K562 (cell line): ENCODE data around the gene ICA1L. TPM values are rescaled to one million over a fixed set of nuclear protein-coding genes. Genes with fewer than 3 reads are reported as not detected.

Source experiments
- ATAC-seq: fragments of 200-7000 bp; cut with Tn5 transposase; 3 replicates; pipeline ENCODE4 v1.9.1; 2020; ENCODE audit warnings: moderate library complexity
- BruUV-seq: library from RNA; stranded (reverse); fragments of 400-500 nt; replicated peaks from 2 replicates; lab custom pipeline; 2021; lab: Mats Ljungman, UMichigan
- CTCF ChIA-PET: fragments of 300-600 bp; formaldehyde crosslinking; extraction: SDS; loops from one replicate; lab custom pipeline; 2021; ENCODE audit warnings: low intra/inter-chr PET ratio; lab: Yijun Ruan, JAX
- POLR2A ChIA-PET: fragments of 300-600, 350-650 bp; sonication (Branson Sonifier 250); formaldehyde crosslinking; extraction: SDS; loops from one replicate; lab custom pipeline; 2021; ENCODE audit warnings: antibody characterized with exemption, inconsistent platforms; lab: Yijun Ruan, JAX
- DNase-seq, 4 experiments: peaks; one replicate each; pipeline versions ENCODE4 v3.0.0 to v3.0.0-alpha.2; 2011 to 2018; ENCODE audit warnings: low spot score in 3 of 4, mixed read lengths in 3 of 4; ENCODE audit errors: extremely low read depth in 1 of 4
- FAIRE-seq: peaks from 2 replicates; lab custom pipeline; 2011; peaks lifted over from hg19 to GRCh38; lab: Jason Lieb, UNC
- H2AFZ ChIP-seq: 2 replicates; pipeline ENCODE4 v1.6.0; 2011; ENCODE audit warnings: low read depth, low read length, control low read depth, inconsistent platforms
- H3K27ac ChIP-seq: fragments of 200-600 bp; 3 replicates; pipeline ENCODE4 v1.8.0; 2011; ENCODE audit warnings: low read depth, mild to moderate bottlenecking, control low read depth, inconsistent platforms, low read length, moderate library complexity, mixed read lengths; ENCODE audit errors: extremely low read depth
- H3K27me3 ChIP-seq, 2 experiments: fragments of 300-600 bp in 1 of 2; 2 replicates in 1 of 2; 3 replicates in 1 of 2; pipeline versions ENCODE4 v1.6.0 to v1.8.0; 2011; ENCODE audit warnings: inconsistent platforms in 2 of 2, low read length in 2 of 2, mild to moderate bottlenecking in 1 of 2, mixed read lengths in 1 of 2, moderate library complexity in 1 of 2; ENCODE audit not compliant: control insufficient read depth in 2 of 2, insufficient read depth in 2 of 2
- H3K36me3 ChIP-seq: fragments of 300-600 bp; 3 replicates; pipeline ENCODE4 v1.8.0; 2011; ENCODE audit warnings: mild to moderate bottlenecking, low read length, inconsistent platforms; ENCODE audit not compliant: control insufficient read depth, insufficient read depth
- H3K4me1 ChIP-seq, 2 experiments: fragments of 200-600 bp in 1 of 2; replicated peaks in 1 of 2; 2 replicates in 1 of 2; 3 replicates in 1 of 2; pipeline versions ENCODE4 v1.5.1 to v1.8.0; 2011; ENCODE audit warnings: inconsistent platforms in 2 of 2, low read length in 2 of 2, mild to moderate bottlenecking in 1 of 2, mixed read lengths in 1 of 2, moderate library complexity in 1 of 2; ENCODE audit not compliant: control insufficient read depth in 2 of 2, insufficient read depth in 2 of 2
- H3K4me2 ChIP-seq: 2 replicates; pipeline ENCODE4 v1.6.1; 2011; ENCODE audit warnings: low read length, control low read depth, inconsistent platforms, mixed read lengths; ENCODE audit not compliant: insufficient read depth
- H3K4me3 ChIP-seq: fragments of 200-600 bp; sonication (generic), shearing (Covaris generic); 2 replicates; pipeline ENCODE4 v1.5.1; 2016; ENCODE audit warnings: control low read depth, inconsistent platforms
- H3K79me2 ChIP-seq: fragments of 200-600 bp; 3 replicates; pipeline ENCODE4 v1.8.0; 2011; ENCODE audit warnings: low read length, inconsistent platforms; ENCODE audit not compliant: control insufficient read depth, insufficient read depth
- H3K9ac ChIP-seq, 2 experiments: 2 replicates each; pipeline versions ENCODE4 v1.6.0 to v1.6.1; 2011; ENCODE audit warnings: low read depth in 2 of 2, low read length in 2 of 2, control low read depth in 1 of 2, inconsistent platforms in 1 of 2, mild to moderate bottlenecking in 1 of 2, mixed read lengths in 1 of 2; ENCODE audit not compliant: insufficient read depth in 1 of 2
- H3K9me1 ChIP-seq: one replicate; pipeline ENCODE4 v1.6.0; 2011; ENCODE audit warnings: inconsistent platforms, mild to moderate bottlenecking, low read length, moderate library complexity; ENCODE audit not compliant: control insufficient read depth, insufficient read depth
- H3K9me3 ChIP-seq: replicated peaks from 2 replicates; pipeline ENCODE4 v1.5.1; 2011; ENCODE audit warnings: low read depth, low read length, inconsistent platforms; ENCODE audit not compliant: control insufficient read depth, insufficient read depth
- H4K20me1 ChIP-seq: replicated peaks from 2 replicates; pipeline ENCODE4 v1.6.1; 2011; ENCODE audit warnings: low read length, inconsistent platforms, mixed read lengths; ENCODE audit not compliant: control insufficient read depth, insufficient read depth
- ELF1 ChIP-seq: fragments of 200-800 bp; sonication (Bioruptor generic); IDR thresholded peaks from 2 replicates; pipeline ENCODE4 v1.6.1; 2016; ENCODE audit warnings: missing genetic modification characterization, missing compliant biosample characterization
- FOXP1 ChIP-seq: sonication (generic); formaldehyde crosslinking; IDR thresholded peaks from 2 replicates; pipeline ENCODE4 v1.8.0; 2022; ENCODE audit warnings: mild to moderate bottlenecking, missing genetic modification reagents
- FOXP4 ChIP-seq: sonication (generic); formaldehyde crosslinking; IDR thresholded peaks from 2 replicates; pipeline ENCODE4 v1.8.0; 2022; ENCODE audit warnings: mild to moderate bottlenecking, missing genetic modification reagents, borderline replicate concordance
- HOXB6 ChIP-seq: fragments of 250-450 bp; sonication (Bioruptor Pico); IDR thresholded peaks from 2 replicates; pipeline ENCODE4 v1.5.1; 2022; ENCODE audit warnings: mild to moderate bottlenecking, borderline replicate concordance
- JUN ChIP-seq, 2 experiments: sonication (generic) in 1 of 2; formaldehyde crosslinking in 1 of 2; IDR thresholded peaks; 2 replicates each; pipeline versions ENCODE4 v1.6.1 to v1.8.0; 2012 to 2022; ENCODE audit warnings: borderline replicate concordance in 2 of 2, mild to moderate bottlenecking in 2 of 2, improper control_type of control experiment in 1 of 2, low read depth in 1 of 2, low read length in 1 of 2, missing genetic modification reagents in 1 of 2
- MEF2A ChIP-seq: IDR thresholded peaks from 2 replicates; pipeline ENCODE4 v1.6.1; 2011; ENCODE audit warnings: low read depth, mild to moderate bottlenecking, low read length, moderate library complexity; ENCODE audit not compliant: control insufficient read depth
- MTA1 ChIP-seq: fragments of 450-650 bp; IDR thresholded peaks from 2 replicates; pipeline ENCODE4 v1.6.1; 2017; ENCODE audit warnings: borderline replicate concordance
- TGIF2 ChIP-seq: sonication (generic); formaldehyde crosslinking; IDR thresholded peaks from 2 replicates; pipeline ENCODE4 v1.8.1; 2022; ENCODE audit warnings: mild to moderate bottlenecking, missing genetic modification reagents, moderate library complexity
- USF2 ChIP-seq: sonication (generic); formaldehyde crosslinking; IDR thresholded peaks from 2 replicates; pipeline ENCODE4 v1.5.0; 2020; ENCODE audit warnings: missing genetic modification reagents
- ZBTB2 ChIP-seq: fragments of 450-650 bp; IDR thresholded peaks from 2 replicates; pipeline ENCODE4 v1.6.1; 2016; ENCODE audit warnings: antibody characterized with exemption
- ZNF431 ChIP-seq: sonication (generic); formaldehyde crosslinking; IDR thresholded peaks from 2 replicates; pipeline ENCODE4 v1.8.0; 2022; ENCODE audit warnings: mild to moderate bottlenecking, missing genetic modification reagents
- WGBS: fragments of 100-300 bp; shearing (Covaris generic); methylation state at CpG from one replicate; pipeline ENCODE4 v1.1.6; 2016; ENCODE audit warnings: low coverage, mixed read lengths; ENCODE audit not compliant: insufficient coverage; ENCODE audit errors: missing lambda C conversion rate; 5-methylcytosine and 5-hydroxymethylcytosine counted together
- in situ Hi-C: fragments of 300-500 bp; cut with MboI; formaldehyde crosslinking; loops from 4 replicates; pipeline ENCODE4 v1.15.0; 2018; ENCODE audit warnings: inconsistent platforms, mixed read lengths
- intact Hi-C: fragments of 100-400 bp; cut with micrococcal nuclease; formaldehyde crosslinking; loops from 2 replicates; pipeline ENCODE4 v1.14.2; 2022
- polyA plus RNA-seq, 8 experiments: library from polyadenylated mRNA; depleted of rRNA in 4 of 8; stranded (reverse) in 5 of 8; unstranded in 3 of 8; fragments of >200 nt; fragmentation: Nextera tagmentation in 2 of 8; fragmentation: Illumina TruSeq in 1 of 8; extraction: Ambion mirVana in 2 of 8; extraction: Trizol in 1 of 8; gene quantifications; 2 replicates each; pipeline versions ENCODE4 v1.2.1 to v1.2.3, GENCODE V29; 2011 to 2014; ENCODE audit warnings: inconsistent platforms in 1 of 8, missing spikeins in 1 of 8
- total RNA-seq, 7 experiments: library from RNA; depleted of rRNA in 6 of 7; stranded (reverse); fragments of >200 nt in 6 of 7; fragmentation: Illumina TruSeq in 2 of 7; extraction: Trizol in 2 of 7; gene quantifications; 2 replicates each; pipeline versions ENCODE4 v1.2.1 to v1.2.3, GENCODE V29; 2011 to 2021; ENCODE audit warnings: low replicate concordance in 1 of 7

Gene ICA1L
- total and polyA plus RNA-seq, 9 of the 15 experiments (the other 6 are each of a cell fraction or from before 2014, with no cell fraction given) = 0.57 to 1.7 (median 1.1) TPM

- H4K20me1 ChIP-seq = no peaks in the 10 kb centered on the region
- peaks cover 23% of the 10 kb centered on the region for H3K36me3 ChIP-seq
- H3K27ac ChIP-seq = no peak overlapping the region
- H2AFZ ChIP-seq = no peak overlapping the region
- no CpG with 5 or more reads among the region's 2 CpGs for WGBS
- DNase-seq (no peak), FAIRE-seq (no peak), ATAC-seq (no peak)
- H3K4me3 ChIP-seq = no peak overlapping the region
- CTCF ChIA-PET = no interaction called here
- no peaks in the 10 kb centered on the region for H3K79me2 ChIP-seq
- no peaks in the 10 kb centered on the region for H3K4me1 ChIP-seq
- H3K9ac ChIP-seq = no peak overlapping the region
- BruUV-seq = no TSS peak
- intact Hi-C loops = no loop called here
- in situ Hi-C loops = no loop called here
- TF ChIP-seq FOXP1 (CRISPR knock-in tag) (no peak), HOXB6 (CRISPR knock-in tag) (no peak), JUN (IDR thresholded peaks at IDR 0.05; ENCODE audit: borderline replicate concordance, low read depth, low read length) (no peak), JUN (CRISPR knock-in tag; IDR thresholded peaks at IDR 0.05; ENCODE audit: borderline replicate concordance) (no peak), TGIF2 (CRISPR knock-in tag) (no peak), FOXP4 (no peak), MTA1 (no peak), ELF1 (tag) (no peak), MEF2A (no peak), USF2 (CRISPR knock-in tag) (no peak), ZBTB2 (no peak), ZNF431 (CRISPR knock-in tag) (no peak)
- no peak overlapping the region for H3K4me2 ChIP-seq
- POLR2A ChIA-PET = interaction anchor here (1.1 kb wide), 1 partner anchor 142 kb away, joined by 3 read pairs; no protein-coding TSS in a partner anchor
- no peaks in the 10 kb centered on the region for H3K27me3 ChIP-seq
- no peaks in the 10 kb centered on the region for H3K9me1 ChIP-seq
- H3K9me3 ChIP-seq = no peaks in the 10 kb centered on the region
Observed at GRCh38 chr2:202760848-202761247, 110.7 kb downstream of the ICA1L start.
